OCI-LY7 (cell line): ENCODE data around the gene KIF1A. TPM values are rescaled to one million over a fixed set of nuclear protein-coding genes. Genes with fewer than 3 reads are reported as not detected.

Experiments
- BruUV-seq: library from RNA; stranded (reverse); fragments of 400-500 nt; replicated peaks from 2 replicates; lab custom pipeline; 2021; lab: Mats Ljungman, UMichigan
- CTCF ChIA-PET: fragments of 300-600 bp; sonication (Branson Sonifier 250); formaldehyde crosslinking; loops from one replicate; lab custom pipeline; 2022; ENCODE audit warnings: antibody characterized with exemption; ENCODE audit not compliant: unreplicated experiment; lab: Charles Lee
- POLR2A ChIA-PET: fragments of 300-600 bp; sonication (Branson Sonifier 250); formaldehyde crosslinking; loops from one replicate; lab custom pipeline; 2022; ENCODE audit warnings: antibody characterized with exemption; lab: Charles Lee
- DNase-seq: peaks from one replicate; pipeline ENCODE4 v3.0.0-alpha.2; 2015; ENCODE audit warnings: low spot score
- H2AFZ ChIP-seq: fragments of 200-600 bp; sonication (generic), shearing (Covaris generic); 2 replicates; pipeline ENCODE4 v1.6.1; 2014; ENCODE audit warnings: mild to moderate bottlenecking, antibody characterized with exemption, low read length, moderate library complexity
- H3K27ac ChIP-seq: fragments of 200-600 bp; sonication (generic); 2 replicates; pipeline ENCODE4 v1.5.1; 2014; ENCODE audit warnings: mixed run types, low read depth, mild to moderate bottlenecking, moderate library complexity, low read length, inconsistent platforms; ENCODE audit not compliant: poor library complexity, severe bottlenecking
- H3K36me3 ChIP-seq: fragments of 200-600 bp; sonication (generic); 2 replicates; pipeline ENCODE4 v1.6.1; 2014; ENCODE audit warnings: mild to moderate bottlenecking, antibody characterized with exemption, low read length, moderate library complexity, mixed read lengths; ENCODE audit not compliant: insufficient read depth
- H3K4me1 ChIP-seq: fragments of 200-600 bp; sonication (generic); 2 replicates; pipeline ENCODE4 v1.5.1; 2014; ENCODE audit warnings: mild to moderate bottlenecking, low read length; ENCODE audit not compliant: insufficient read depth, poor library complexity, severe bottlenecking
- H3K4me2 ChIP-seq: fragments of 200-600 bp; sonication (generic); 2 replicates; pipeline ENCODE4 v1.6.1; 2014; ENCODE audit warnings: mild to moderate bottlenecking, low read length
- H3K4me3 ChIP-seq: fragments of 200-600 bp; sonication (generic); 2 replicates; pipeline ENCODE4 v1.5.1; 2014; ENCODE audit warnings: mild to moderate bottlenecking, low read depth, low read length; ENCODE audit not compliant: poor library complexity, severe bottlenecking
- H3K79me2 ChIP-seq: fragments of 200-600 bp; sonication (generic); 2 replicates; pipeline ENCODE4 v1.6.1; 2016; ENCODE audit warnings: low read depth, mild to moderate bottlenecking, low read length, moderate library complexity, mixed read lengths; ENCODE audit not compliant: insufficient read depth
- H3K9me2 ChIP-seq: fragments of 200-600 bp; sonication (generic); 2 replicates; pipeline ENCODE4 v1.6.1; 2016; ENCODE audit warnings: mild to moderate bottlenecking, low read length, mixed read lengths; ENCODE audit not compliant: insufficient read depth
- H3K9me3 ChIP-seq: fragments of 200-600 bp; sonication (generic); 2 replicates; pipeline ENCODE4 v1.6.1; 2014; ENCODE audit warnings: mild to moderate bottlenecking, mixed run types, low read length, mixed read lengths
- H4K20me1 ChIP-seq: fragments of 200-600 bp; sonication (generic); 2 replicates; pipeline ENCODE4 v1.6.1; 2014; ENCODE audit warnings: mild to moderate bottlenecking, antibody characterized with exemption, low read length, moderate library complexity, mixed read lengths; ENCODE audit not compliant: insufficient read depth
- CTCF ChIP-seq: fragments of 200-600 bp; sonication (generic); conservative IDR thresholded peaks from 2 replicates; pipeline ENCODE4 v1.5.1; 2014; ENCODE audit warnings: mild to moderate bottlenecking, antibody characterized with exemption, low read length, moderate library complexity, mixed read lengths
- EZH2phosphoT487 ChIP-seq: fragments of 200-600 bp; sonication (generic); IDR thresholded peaks from 2 replicates; pipeline ENCODE4 v1.6.1; 2018; ENCODE audit warnings: low read depth, borderline replicate concordance, mild to moderate bottlenecking, mixed run types, antibody characterized with exemption, low read length, moderate library complexity, mixed read lengths
- intact Hi-C: fragments of 100-400 bp; cut with micrococcal nuclease; formaldehyde crosslinking; loops from one replicate; pipeline ENCODE4 v1.10.0; 2022; ENCODE audit not compliant: unreplicated experiment
- small RNA-seq: library from RNA; depleted of rRNA; stranded (forward); fragments of <200 nt; gene quantifications from one replicate; pipeline ENCODE3, GENCODE V24; 2014
- total RNA-seq, 2 experiments: library from RNA; depleted of rRNA in 1 of 2; stranded (reverse); fragments of >200 nt in 1 of 2; shearing (Covaris generic) in 1 of 2; gene quantifications; 2 replicates each; pipeline ENCODE4 v1.2.3, GENCODE V29; 2014 to 2022

Gene KIF1A
- total RNA-seq, 2 experiments from 2014 or later: not detected

- Histone ChIP-seq H3K27ac (no peak overlapping the region), H3K9me3 (no peaks in the 10 kb centered on the region), H3K4me2 (no peak overlapping the region), H3K36me3 (no peaks in the 10 kb centered on the region), H3K9me2 (no peaks in the 10 kb centered on the region), H4K20me1 (no peaks in the 10 kb centered on the region), H3K4me3 (no peak overlapping the region), H2AFZ (no peak overlapping the region), H3K79me2 (no peaks in the 10 kb centered on the region), H3K4me1 (no peaks in the 10 kb centered on the region)
- DNase-seq: no peak
- BruUV-seq: no TSS peak
- CTCF ChIA-PET: no interaction called here
- TF ChIP-seq EZH2phosphoT487 (no peak), CTCF (no peak)
- intact Hi-C loops: no loop called here
- POLR2A ChIA-PET: no interaction called here
These were observed 149.1 kb downstream of the KIF1A start for GRCh38 chr2:240670950-240671349.

GRCh38 chr2:240670402-240670801 lies 149.6 kb downstream of the KIF1A start:
- Histone ChIP-seq H3K4me1 (no peaks in the 10 kb centered on the region), H3K4me3 (no peak overlapping the region), H3K9me2 (no peaks in the 10 kb centered on the region), H2AFZ (no peak overlapping the region), H3K9me3 (no peaks in the 10 kb centered on the region), H3K4me2 (no peak overlapping the region), H3K27ac (no peak overlapping the region), H3K36me3 (no peaks in the 10 kb centered on the region), H4K20me1 (no peaks in the 10 kb centered on the region), H3K79me2 (no peaks in the 10 kb centered on the region)
- DNase-seq: no peak
- BruUV-seq: no TSS peak
- intact Hi-C loops: no loop called here
- ChIA-PET CTCF (no interaction called here), POLR2A (no interaction called here)
- TF ChIP-seq EZH2phosphoT487: no peak
- no peak for TF ChIP-seq CTCF

DNA sequence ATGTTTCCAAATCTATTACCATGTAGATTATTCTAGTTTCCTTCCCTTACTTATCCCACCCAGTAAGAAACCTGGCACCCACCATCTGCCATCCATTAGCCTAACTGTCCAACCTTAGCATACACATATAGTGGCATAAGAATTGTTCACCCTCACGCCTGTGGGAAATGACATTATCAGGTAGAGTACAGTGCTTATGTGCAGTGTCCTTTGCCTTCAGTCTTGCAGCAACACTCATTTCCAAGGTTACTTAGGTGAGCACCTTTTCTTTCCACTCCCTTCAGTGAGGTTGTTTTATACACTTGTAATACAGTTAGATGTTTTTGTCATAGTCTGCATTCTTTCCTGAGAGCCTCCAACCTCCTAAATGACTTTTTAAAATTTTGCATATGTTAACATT lies 155.4 kb downstream of the KIF1A start:
- no TSS peak for BruUV-seq
- ChIA-PET CTCF (no interaction called here), POLR2A (no interaction called here)
- H2AFZ ChIP-seq: no peak overlapping the region
- no peaks in the 10 kb centered on the region for H3K9me3 ChIP-seq
- H4K20me1 ChIP-seq: no peaks in the 10 kb centered on the region
- no peaks in the 10 kb centered on the region for H3K4me1 ChIP-seq
- no peak overlapping the region for H3K27ac ChIP-seq
- no peaks in the 10 kb centered on the region for H3K79me2 ChIP-seq
- no peaks in the 10 kb centered on the region for H3K36me3 ChIP-seq
- DNase-seq: no peak
- no peaks in the 10 kb centered on the region for H3K9me2 ChIP-seq
- no peak overlapping the region for H3K4me3 ChIP-seq
- TF ChIP-seq CTCF (no peak), EZH2phosphoT487 (no peak)
- no peak overlapping the region for H3K4me2 ChIP-seq
- intact Hi-C loops: no loop called here

Small RNA genes lying within 50 kb of the gene (small RNA-seq; reads per million reads assigned to genes)
- not detected for gene AC011298.3

Other genes starting within 250 kb of the KIF1A start
- 54.1 and 78.1 TPM in 2 replicates for gene CAPN10, start 233.5 kb downstream of the KIF1A start, total RNA-seq (2014; rRNA removed; shearing (Covaris generic))
- gene CAPN10, start 233.5 kb downstream of the KIF1A start, total RNA-seq (2022): 67.3 and 70.6 TPM in 2 replicates
- gene GPR35, start 194.7 kb downstream of the KIF1A start, total RNA-seq (2014; rRNA removed; shearing (Covaris generic)): 0.88 and 2.1 TPM in 2 replicates
- 1.4 and 2.4 TPM in 2 replicates for gene GPR35, start 194.7 kb downstream of the KIF1A start, total RNA-seq (2022)
- not detected in 2 replicates for gene AQP12B, start 137.3 kb downstream of the KIF1A start, total RNA-seq (2014; rRNA removed; shearing (Covaris generic))
- gene AQP12B, start 137.3 kb downstream of the KIF1A start, total RNA-seq (2022): not detected in 2 replicates
- not detected in 2 replicates for gene AQP12A, start 128.4 kb downstream of the KIF1A start, total RNA-seq (2014; rRNA removed; shearing (Covaris generic))
- not detected in 2 replicates for gene AQP12A, start 128.4 kb downstream of the KIF1A start, total RNA-seq (2022)
- gene AGXT, start 48.6 kb upstream of the KIF1A start, total RNA-seq (2014; rRNA removed; shearing (Covaris generic)): not detected in 2 replicates
- not detected in 2 replicates for gene AGXT, start 48.6 kb upstream of the KIF1A start, total RNA-seq (2022)
- gene MAB21L4, start 75.9 kb upstream of the KIF1A start, total RNA-seq (2014; rRNA removed; shearing (Covaris generic)): not detected in 2 replicates
- not detected in 2 replicates for gene MAB21L4, start 75.9 kb upstream of the KIF1A start, total RNA-seq (2022)
- gene CROCC2, start 86.1 kb upstream of the KIF1A start, total RNA-seq (2014; rRNA removed; shearing (Covaris generic)): not detected in 2 replicates
- not detected in 2 replicates for gene CROCC2, start 86.1 kb upstream of the KIF1A start, total RNA-seq (2022)
- gene SNED1, start 178.4 kb upstream of the KIF1A start, total RNA-seq (2014; rRNA removed; shearing (Covaris generic)): 2.8 and 3.5 TPM in 2 replicates
- gene SNED1, start 178.4 kb upstream of the KIF1A start, total RNA-seq (2022): 13.6 and 15.3 TPM in 2 replicates